GM19397 (cell line): ENCODE results near the gene MERTK.
"Not testable (repeated sequence)": the region's sequence is repeated elsewhere in the genome, so short reads cannot be mapped to it uniquely, and the experiment has no call there.

Source experiments
- ATAC-seq: cut with Tn5 transposase; IDR thresholded peaks from one replicate; pipeline ENCODE4 v1.9.1; 2021; ENCODE audit warnings: mild to moderate bottlenecking, moderate library complexity; ENCODE audit not compliant: unreplicated experiment

The MERTK gene

DNA sequence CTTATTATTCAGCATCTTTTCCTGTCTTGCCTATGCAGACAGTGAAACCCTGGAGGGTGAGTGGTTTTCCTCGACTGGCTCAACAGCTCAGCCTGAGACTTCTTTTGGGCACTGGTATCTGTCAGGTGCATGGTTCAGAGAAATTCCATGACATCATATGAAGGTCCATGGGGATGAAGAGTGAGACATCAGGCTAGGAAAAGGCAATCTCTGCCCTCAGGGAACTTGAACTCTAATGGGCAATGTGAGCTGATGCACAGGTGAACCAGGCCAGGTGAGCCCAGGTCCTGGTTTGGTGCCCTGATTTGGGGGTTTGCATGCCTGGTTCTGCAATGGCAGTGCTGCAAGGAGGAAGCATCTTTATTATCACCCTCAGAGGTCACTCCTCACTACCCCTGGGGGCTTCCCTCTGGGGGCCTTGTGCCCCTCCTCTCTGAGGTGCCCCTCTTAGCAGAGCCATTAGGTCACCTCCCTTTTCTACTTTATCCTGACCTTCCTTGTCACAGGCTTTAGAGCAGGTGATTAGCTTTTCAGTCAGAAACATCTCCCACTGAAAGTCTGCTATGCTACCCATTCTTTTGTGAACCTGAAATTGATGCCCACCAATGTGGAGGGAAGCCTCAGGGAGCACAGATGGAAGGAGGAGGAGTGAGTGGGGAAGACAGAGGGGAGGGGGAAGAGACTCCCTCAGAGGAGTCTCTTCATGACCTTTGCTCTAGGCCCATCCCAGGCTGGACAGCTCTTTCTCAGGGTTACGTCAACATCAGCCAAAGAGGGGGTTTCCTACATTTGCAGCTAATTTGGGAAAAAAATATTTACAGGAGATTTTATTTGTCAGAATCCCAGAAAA is 47.3 kb downstream of the MERTK start:
- no peak for ATAC-seq

GRCh38 chr2:111946294-111947114 is 48.1 kb downstream of the MERTK start:
- ATAC-seq: no peak

GRCh38 chr2:111947219-111947618 is 48.8 kb downstream of the MERTK start:
- no peak for ATAC-seq

- ATAC-seq: no peak
Measured at GRCh38 chr2:111948832-111949231, 50.4 kb downstream of the MERTK start.

DNA sequence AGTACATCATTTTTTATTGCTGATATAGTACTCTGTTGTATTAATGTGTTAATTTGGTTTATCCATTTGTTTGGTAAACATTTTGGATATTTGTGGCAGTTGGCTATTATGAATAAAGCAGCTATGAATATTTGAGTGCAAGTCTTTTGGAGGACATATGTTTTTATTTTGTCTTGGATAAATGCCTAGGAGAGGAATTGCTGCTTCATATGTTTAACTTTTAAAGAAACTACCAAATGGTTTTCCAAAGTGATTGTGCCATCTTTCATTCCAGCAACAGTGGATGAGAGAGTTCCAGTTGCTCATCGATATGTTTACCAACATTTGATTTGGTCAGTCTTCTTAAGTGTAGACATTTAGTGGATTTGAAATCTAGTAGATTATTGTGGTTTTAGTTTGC is 51.8 kb downstream of the MERTK start:
- ATAC-seq: no peak

DNA sequence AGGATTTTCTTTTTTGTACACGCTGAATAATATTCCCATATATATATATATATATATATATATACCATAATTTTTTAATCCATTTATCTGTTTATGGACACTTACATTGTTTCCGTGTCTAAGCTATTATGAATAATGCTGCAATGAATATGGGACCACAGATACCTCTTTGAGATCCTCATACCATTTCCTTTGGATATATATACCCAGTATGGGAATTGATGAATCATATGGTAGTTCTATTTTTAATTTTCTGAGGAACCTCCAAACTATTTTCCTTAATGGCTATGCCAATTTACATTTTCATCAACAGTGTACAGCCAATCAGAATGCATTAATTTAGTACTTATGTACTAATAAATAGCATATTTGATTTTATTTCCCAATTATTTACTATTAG is 53.1 kb downstream of the MERTK start:
- no peak for ATAC-seq

DNA sequence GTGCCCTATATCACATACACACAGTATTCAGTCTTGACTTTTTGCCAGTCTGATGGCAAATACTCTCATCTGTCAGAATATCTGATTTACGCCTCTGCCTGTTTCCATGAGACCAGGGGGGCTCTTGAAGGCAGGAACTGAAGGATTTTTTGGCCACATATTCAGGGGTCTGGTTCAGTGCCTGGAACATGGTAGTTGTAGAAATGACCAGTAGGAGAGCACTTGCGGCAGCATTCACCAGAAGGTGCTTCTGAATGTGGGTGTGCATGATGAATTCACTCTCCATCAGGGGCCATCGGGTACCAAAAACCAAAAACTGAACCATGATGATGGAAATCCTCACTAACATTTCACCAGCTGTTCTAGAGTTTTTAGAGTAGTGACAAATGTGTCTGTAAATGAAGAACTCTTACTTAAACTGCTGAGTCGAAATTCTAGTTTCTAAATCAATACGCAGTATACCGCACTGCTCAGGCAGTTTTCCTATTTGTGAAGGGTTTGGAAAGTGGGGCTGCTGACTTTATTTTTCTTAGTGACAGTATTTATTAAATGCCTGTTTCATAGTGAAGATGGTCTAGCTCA is 54.6 kb downstream of the MERTK start:
- no peak for ATAC-seq

- no peak for ATAC-seq
Measured at GRCh38 chr2:111954602-111955332, 56.4 kb downstream of the MERTK start.

GRCh38 chr2:111957872-111958354 is 59.5 kb downstream of the MERTK start:
- no peak for ATAC-seq

- ATAC-seq: no peak
Measured at GRCh38 chr2:111958901-111959300, 60.5 kb downstream of the MERTK start.

DNA sequence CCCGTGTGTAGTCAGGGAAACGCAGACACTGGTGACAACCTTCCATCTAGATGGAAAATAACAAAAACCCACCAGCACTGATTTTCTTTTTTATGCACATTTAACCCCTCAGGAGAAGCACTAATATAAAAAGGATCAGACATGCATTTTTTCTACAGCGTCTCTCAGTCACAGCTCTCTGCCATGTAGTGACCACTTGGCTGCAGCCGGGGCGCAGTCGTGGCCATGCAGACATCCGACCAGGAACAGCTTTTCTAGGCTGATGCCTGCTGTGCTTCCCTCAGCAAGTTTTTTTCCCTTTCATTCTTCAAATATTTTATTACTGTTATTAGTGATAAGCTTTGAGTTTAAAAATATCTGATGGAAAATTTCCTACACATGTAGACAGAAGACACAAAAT is 63.3 kb downstream of the MERTK start:
- no peak for ATAC-seq

GRCh38 chr2:111963086-111963485 is 64.7 kb downstream of the MERTK start:
- ATAC-seq: not testable (repeated sequence)

DNA sequence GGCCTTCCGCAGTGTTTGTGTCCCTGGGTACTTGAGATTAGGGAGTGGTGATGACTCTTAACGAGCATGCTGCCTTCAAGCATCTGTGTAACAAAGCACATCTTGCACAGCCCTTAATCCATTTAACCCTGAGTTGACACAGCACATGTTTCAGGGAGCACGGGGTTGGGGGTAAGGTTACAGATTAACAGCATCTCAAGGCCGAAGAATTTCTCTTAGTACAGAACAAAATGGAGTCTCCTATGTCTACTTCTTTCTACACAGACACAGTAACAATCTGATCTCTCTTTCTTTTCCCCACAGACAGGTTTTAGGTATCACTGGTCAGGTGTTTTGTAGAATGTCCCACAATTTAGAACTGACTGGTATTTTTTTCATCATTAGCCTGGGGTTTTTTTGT is 65.1 kb downstream of the MERTK start:
- ATAC-seq: not testable (repeated sequence)

- no peak for ATAC-seq
Measured at GRCh38 chr2:111965062-111965461, 66.7 kb downstream of the MERTK start.

GRCh38 chr2:111966241-111966640 is 67.8 kb downstream of the MERTK start:
- ATAC-seq: no peak

- no peak for ATAC-seq
Measured at GRCh38 chr2:111967018-111967417, 68.6 kb downstream of the MERTK start.

DNA sequence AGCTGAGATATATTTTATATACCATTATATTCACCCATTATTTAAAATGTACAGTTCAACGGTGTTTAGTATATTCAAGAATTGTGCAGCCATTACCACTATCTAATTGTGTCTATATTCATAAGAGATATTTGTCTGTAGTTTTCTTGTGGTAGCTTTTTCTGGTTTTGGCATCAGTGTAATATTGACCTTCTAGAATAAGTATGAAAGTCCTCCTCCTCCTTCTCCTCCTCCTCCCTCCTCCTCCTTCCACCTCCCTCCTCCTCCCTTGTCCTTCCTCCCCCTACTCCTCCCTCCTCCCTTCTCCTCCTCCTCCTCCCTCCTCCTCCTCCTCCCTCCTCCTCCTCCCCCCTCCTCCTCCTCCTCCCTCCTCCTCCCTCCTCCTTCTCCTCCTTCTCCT is 72.0 kb downstream of the MERTK start:
- ATAC-seq: no peak

GRCh38 chr2:111972955-111973565 is 74.7 kb downstream of the MERTK start:
- no peak for ATAC-seq

GRCh38 chr2:111973701-111974100 is 75.3 kb downstream of the MERTK start:
- ATAC-seq: no peak

DNA sequence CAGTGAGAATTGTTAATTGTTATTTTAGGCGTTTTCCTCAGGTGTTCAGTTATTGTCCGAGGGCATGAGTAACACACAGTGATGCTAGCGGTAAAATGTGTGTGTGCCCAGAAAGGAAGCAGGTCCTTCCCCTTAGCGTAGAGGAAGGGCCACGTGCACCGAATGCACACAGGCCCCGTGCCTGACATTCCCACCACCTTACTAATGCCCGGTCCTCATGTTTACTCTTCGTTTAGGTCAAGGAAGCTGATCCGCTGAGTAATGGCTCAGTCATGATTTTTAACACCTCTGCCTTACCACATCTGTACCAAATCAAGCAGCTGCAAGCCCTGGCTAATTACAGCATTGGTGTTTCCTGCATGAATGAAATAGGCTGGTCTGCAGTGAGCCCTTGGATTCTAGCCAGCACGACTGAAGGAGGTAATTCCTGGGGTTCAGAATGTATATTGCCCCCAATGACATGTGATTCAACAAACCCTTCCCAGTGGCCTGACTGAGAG is 76.7 kb downstream of the MERTK start:
- no peak for ATAC-seq
